Measurements from ENCODE around the gene FBXL17. TPM values are rescaled to one million over a fixed set of nuclear protein-coding genes. Genes with fewer than 3 reads are reported as not detected.

FBXL17 gene
- 7.5 and 8.4 TPM in 2 replicates for total RNA-seq

GRCh38 chr5:108381954-108382783, at the start of gene FBXL17:
FBXL17 (minus strand) TSS chr5:108382098.

Measured in smooth muscle cell of bladder (primary cell).